ENCODE measurements around the gene MAGI1. TPM values are rescaled to one million over a fixed set of nuclear protein-coding genes. Genes with fewer than 3 reads are reported as not detected.

The MAGI1 gene
- total RNA-seq, 2 experiments from 2014 or later = 0.47 to 0.51 TPM

GRCh38 chr3:65582012-65582717 is 456.6 kb downstream of the MAGI1 start:
- Mint-ChIP-seq H3K4me1 (ENCODE audit: low read depth) (no peaks in the 10 kb centered on the region), H3K4me3 (no peak overlapping the region), H3K9me3 (no peaks in the 10 kb centered on the region), H3K27me3 (no peaks in the 10 kb centered on the region), H3K36me3 (ENCODE audit: low read depth) (no peaks in the 10 kb centered on the region), H3K27ac (no peak overlapping the region)
- DNase-seq = no peak
- POLR2A ChIA-PET = no interaction called here
- intact Hi-C loops (cut with micrococcal nuclease) = no loop called here
- no peak for ATAC-seq
- CTCF ChIA-PET = no interaction called here
- no peak for TF ChIP-seq CTCF (IDR thresholded peaks at IDR 0.05)

GRCh38 chr3:65581313-65581712 is 457.4 kb downstream of the MAGI1 start:
- Mint-ChIP-seq H3K9me3 (no peaks in the 10 kb centered on the region), H3K36me3 (ENCODE audit: low read depth) (no peaks in the 10 kb centered on the region), H3K4me3 (no peak overlapping the region), H3K4me1 (ENCODE audit: low read depth) (no peaks in the 10 kb centered on the region), H3K27me3 (no peaks in the 10 kb centered on the region), H3K27ac (no peak overlapping the region)
- ATAC-seq (no peak), DNase-seq (no peak)
- TF ChIP-seq CTCF (IDR thresholded peaks at IDR 0.05) = no peak
- ChIA-PET CTCF (no interaction called here), POLR2A (no interaction called here)
- intact Hi-C loops (cut with micrococcal nuclease) = no loop called here

- DNase-seq (no peak), ATAC-seq (no peak)
- POLR2A ChIA-PET = no interaction called here
- TF ChIP-seq CTCF (IDR thresholded peaks at IDR 0.05) = no peak
- CTCF ChIA-PET = no interaction called here
- no peaks in the 10 kb centered on the region for H3K36me3 Mint-ChIP-seq (ENCODE audit: low read depth)
- no peaks in the 10 kb centered on the region for H3K4me1 Mint-ChIP-seq (ENCODE audit: low read depth)
- no peaks in the 10 kb centered on the region for H3K27me3 Mint-ChIP-seq
- intact Hi-C loops (cut with micrococcal nuclease) = no loop called here
- no peaks in the 10 kb centered on the region for H3K9me3 Mint-ChIP-seq
- H3K4me3 Mint-ChIP-seq = no peak overlapping the region
- no peak overlapping the region for H3K27ac Mint-ChIP-seq
These were observed 459.9 kb downstream of the MAGI1 start for GRCh38 chr3:65578861-65579260.

GRCh38 chr3:65577843-65578430 is 460.8 kb downstream of the MAGI1 start:
- Mint-ChIP-seq H3K36me3 (ENCODE audit: low read depth) (no peaks in the 10 kb centered on the region), H3K27me3 (no peaks in the 10 kb centered on the region), H3K9me3 (peaks cover 2% of the 10 kb centered on the region), H3K4me3 (no peak overlapping the region), H3K27ac (no peak overlapping the region), H3K4me1 (ENCODE audit: low read depth) (no peaks in the 10 kb centered on the region)
- intact Hi-C loops (cut with micrococcal nuclease) = no loop called here
- no peak for TF ChIP-seq CTCF (IDR thresholded peaks at IDR 0.05)
- ChIA-PET POLR2A (no interaction called here), CTCF (no interaction called here)
- ATAC-seq (no peak), DNase-seq (no peak)

GRCh38 chr3:65576966-65577365 is 461.8 kb downstream of the MAGI1 start:
- Mint-ChIP-seq H3K27me3 (no peaks in the 10 kb centered on the region), H3K36me3 (ENCODE audit: low read depth) (no peaks in the 10 kb centered on the region), H3K27ac (no peak overlapping the region), H3K4me1 (ENCODE audit: low read depth) (no peaks in the 10 kb centered on the region), H3K4me3 (no peak overlapping the region), H3K9me3 (peaks cover 2% of the 10 kb centered on the region)
- ATAC-seq = no peak
- intact Hi-C loops (cut with micrococcal nuclease) = no loop called here
- no peak for TF ChIP-seq CTCF (IDR thresholded peaks at IDR 0.05)
- ChIA-PET CTCF (no interaction called here), POLR2A (no interaction called here)
- DNase-seq = no peak
